Common myeloid progenitor, CD34-positive (primary cell): ENCODE results near the gene RPP40.

Experiments
- CTCF ChIA-PET: fragments of 350-600 bp; sonication (Branson Sonifier 250); formaldehyde crosslinking; loops from one replicate; lab custom pipeline; 2021; ENCODE audit warnings: antibody characterized with exemption; lab: Charles Lee
- POLR2A ChIA-PET: fragments of 350-600 bp; sonication (Branson Sonifier 250); formaldehyde crosslinking; loops from one replicate; lab custom pipeline; 2021; ENCODE audit warnings: antibody characterized with exemption; lab: Charles Lee
- DNase-seq, 3 donors: peaks; one replicate each; pipeline versions ENCODE4 v3.0.0 to v3.0.0-alpha.2; 2013
- H3K27ac ChIP-seq, 2 experiments: 1 replicate in 1 of 2; 2 replicates in 1 of 2; pipeline ENCODE4 v1.7.0; 2013; ENCODE audit warnings: inconsistent platforms in 2 of 2, low read length in 2 of 2, mild to moderate bottlenecking in 2 of 2, low read depth in 1 of 2, moderate library complexity in 1 of 2; ENCODE audit not compliant: severe bottlenecking in 2 of 2, insufficient read depth in 1 of 2, poor library complexity in 1 of 2
- H3K27me3 ChIP-seq, 5 experiments: replicated peaks in 2 of 5; 1 replicate in 3 of 5; 2 replicates in 2 of 5; pipeline versions ENCODE4 v1.6.1 to v1.7.0; 2013; ENCODE audit warnings: low read length in 4 of 5, mild to moderate bottlenecking in 2 of 5, moderate library complexity in 2 of 5, inconsistent platforms in 1 of 5; ENCODE audit not compliant: insufficient read depth in 5 of 5, control insufficient read depth in 4 of 5
- H3K36me3 ChIP-seq, 4 experiments: 1 replicate in 2 of 4; 2 replicates in 2 of 4; pipeline versions ENCODE4 v1.6.1 to v1.7.0; 2013; ENCODE audit warnings: low read length in 3 of 4, control low read depth in 1 of 4, mild to moderate bottlenecking in 1 of 4; ENCODE audit not compliant: control insufficient read depth in 4 of 4, insufficient read depth in 4 of 4
- H3K4me1 ChIP-seq, 4 experiments: 1 replicate in 3 of 4; 2 replicates in 1 of 4; pipeline versions ENCODE4 v1.6.1 to v1.7.1; 2013; ENCODE audit warnings: low read length in 3 of 4, mild to moderate bottlenecking in 3 of 4, control low read depth in 1 of 4, inconsistent platforms in 1 of 4, moderate library complexity in 1 of 4; ENCODE audit not compliant: control insufficient read depth in 4 of 4, insufficient read depth in 4 of 4; ENCODE audit errors: control extremely low read depth in 1 of 4
- H3K4me3 ChIP-seq, 7 experiments: 1 replicate in 4 of 7; 2 replicates in 3 of 7; pipeline versions ENCODE4 v1.5.1 to v1.7.0; 2013; ENCODE audit warnings: mild to moderate bottlenecking in 7 of 7, low read length in 6 of 7, moderate library complexity in 6 of 7, inconsistent platforms in 2 of 7, low read depth in 2 of 7, control low read depth in 1 of 7; ENCODE audit not compliant: insufficient read depth in 4 of 7, control insufficient read depth in 1 of 7; ENCODE audit errors: extremely low read depth in 1 of 7
- H3K9me3 ChIP-seq, 5 experiments: 1 replicate in 4 of 5; 2 replicates in 1 of 5; pipeline versions ENCODE4 v1.6.1 to v1.7.1; 2013; ENCODE audit warnings: low read length in 4 of 5, mild to moderate bottlenecking in 2 of 5, inconsistent platforms in 1 of 5, low read depth in 1 of 5, moderate library complexity in 1 of 5; ENCODE audit not compliant: control insufficient read depth in 4 of 5, insufficient read depth in 2 of 5; ENCODE audit errors: control extremely low read depth in 1 of 5
- WGBS: methylation state at CpG from one replicate; pipeline ENCODE4 v1.1.5; 2013; ENCODE audit not compliant: insufficient coverage; 5-methylcytosine and 5-hydroxymethylcytosine counted together

The RPP40 gene

GRCh38 chr6:5023923-5024322 is 20.1 kb upstream of the RPP40 start:
- ChIA-PET POLR2A (no interaction called here), CTCF (no interaction called here)
- H3K4me1 ChIP-seq, result peaks cover 0 to 13% (median 11%) of the 10 kb centered on the region in 4 experiments
- 100% methylated on average over 8 of the region's 8 CpGs for WGBS
- H3K27ac ChIP-seq, result no peak overlapping the region
- H3K9me3 ChIP-seq, result peaks cover 0 to 4% (median 0%) of the 10 kb centered on the region in 5 experiments
- DNase-seq, result no peak
- no peak overlapping the region for H3K4me3 ChIP-seq
- peaks cover 0 to 2% (median 0%) of the 10 kb centered on the region in 4 experiments for H3K36me3 ChIP-seq
- no peaks in the 10 kb centered on the region for H3K27me3 ChIP-seq

GRCh38 chr6:5020142-5020541 is 16.3 kb upstream of the RPP40 start:
- Histone ChIP-seq H3K36me3 (peaks cover 0 to 2% (median 0%) of the 10 kb centered on the region in 4 experiments), H3K4me1 (no peaks in the 10 kb centered on the region), H3K27ac (no peak overlapping the region), H3K9me3 (peaks cover 0 to 8% (median 0%) of the 10 kb centered on the region in 5 experiments), H3K27me3 (no peaks in the 10 kb centered on the region), H3K4me3 (no peak overlapping the region)
- WGBS, result 89% methylated on average over 8 of the region's 8 CpGs
- ChIA-PET CTCF (no interaction called here), POLR2A (no interaction called here)
- DNase-seq, result no peak

- Histone ChIP-seq H3K36me3 (no peaks in the 10 kb centered on the region), H3K4me1 (peaks cover 0 to 2% (median 0%) of the 10 kb centered on the region in 4 experiments), H3K27me3 (no peaks in the 10 kb centered on the region), H3K4me3 (no peak overlapping the region), H3K9me3 (peaks cover 0 to 9% (median 4%) of the 10 kb centered on the region in 5 experiments), H3K27ac (no peak overlapping the region)
- ChIA-PET CTCF (interaction anchor here (1.1 to 1.3 kb wide), 4 partner anchors 10 to 13 kb away, joined by 3 to 5 read pairs (median 4); partner anchors contain the start of gene RPP40), POLR2A (no interaction called here)
- 43% methylated on average over 1 of the region's 1 CpG for WGBS
- DNase-seq, result no peak
These were observed 10.3 kb upstream of the RPP40 start for GRCh38 chr6:5014072-5014561.

- Histone ChIP-seq H3K4me3 (no peak overlapping the region), H3K9me3 (peaks cover 0 to 9% (median 4%) of the 10 kb centered on the region in 5 experiments), H3K4me1 (peaks cover 0 to 2% (median 0%) of the 10 kb centered on the region in 4 experiments), H3K27me3 (no peaks in the 10 kb centered on the region), H3K27ac (no peak overlapping the region), H3K36me3 (no peaks in the 10 kb centered on the region)
- WGBS, result no CpG with 5 or more reads among the region's 2 CpGs
- CTCF ChIA-PET, result interaction anchor here (1.2 kb wide), 1 partner anchor 18 kb away, joined by 7 read pairs; no protein-coding TSS in a partner anchor
- DNase-seq, result peak in 2 of 3 donors; percentile 18 to 30
- POLR2A ChIA-PET, result no interaction called here
These were observed 8.7 kb upstream of the RPP40 start for GRCh38 chr6:5012519-5012918.

GRCh38 chr6:5011346-5011745 is 7.5 kb upstream of the RPP40 start:
- H3K27me3 ChIP-seq, result no peaks in the 10 kb centered on the region
- H3K36me3 ChIP-seq, result no peaks in the 10 kb centered on the region
- ChIA-PET CTCF (no interaction called here), POLR2A (no interaction called here)
- no peak overlapping the region for H3K4me3 ChIP-seq
- H3K9me3 ChIP-seq, result peaks cover 0 to 9% (median 0%) of the 10 kb centered on the region in 5 experiments
- DNase-seq, result no peak
- 76% methylated on average over 5 of the region's 12 CpGs for WGBS
- H3K4me1 ChIP-seq, result peaks cover 0 to 2% (median 0%) of the 10 kb centered on the region in 4 experiments
- no peak overlapping the region for H3K27ac ChIP-seq

GRCh38 chr6:5007531-5007930 is 3.7 kb upstream of the RPP40 start:
- WGBS, result 93% methylated on average over 3 of the region's 3 CpGs
- no peaks in the 10 kb centered on the region for H3K9me3 ChIP-seq
- no peak for DNase-seq
- H3K27me3 ChIP-seq, result no peaks in the 10 kb centered on the region
- H3K36me3 ChIP-seq, result peaks cover 0 to 3% (median 0%) of the 10 kb centered on the region in 4 experiments
- no peak overlapping the region for H3K27ac ChIP-seq
- POLR2A ChIA-PET, result no interaction called here
- peaks cover 7 to 11% (median 11%) of the 10 kb centered on the region in 4 experiments for H3K4me1 ChIP-seq
- CTCF ChIA-PET, result interaction anchor here (2.1 kb wide), 1 partner anchor 19 kb away, joined by 8 read pairs; no protein-coding TSS in a partner anchor
- no peak overlapping the region for H3K4me3 ChIP-seq

GRCh38 chr6:5006222-5006621 is 2.4 kb upstream of the RPP40 start:
- 96% methylated on average over 6 of the region's 6 CpGs for WGBS
- DNase-seq, result no peak
- POLR2A ChIA-PET, result interaction anchor here (1.4 kb wide), 1 partner anchor 20 kb away, joined by 3 read pairs; no protein-coding TSS in a partner anchor
- H3K27ac ChIP-seq, result no peak overlapping the region
- H3K27me3 ChIP-seq, result no peaks in the 10 kb centered on the region
- H3K9me3 ChIP-seq, result no peaks in the 10 kb centered on the region
- H3K4me3 ChIP-seq, result no peak overlapping the region
- CTCF ChIA-PET, result interaction anchor here (0.6 to 1.3 kb wide), 4 partner anchors 24 to 1769 kb away, joined by 3 to 5 read pairs (median 4); no protein-coding TSS in a partner anchor
- H3K4me1 ChIP-seq, result peaks cover 7 to 11% (median 11%) of the 10 kb centered on the region in 4 experiments
- H3K36me3 ChIP-seq, result peaks cover 6 to 10% (median 7%) of the 10 kb centered on the region in 4 experiments
